DND-41 (cell line): ENCODE results near the gene RASSF10.

ENCODE experiments used
- EZH2 ChIP-seq: IDR thresholded peaks from 3 replicates; pipeline ENCODE4 v1.6.1; 2012; ENCODE audit warnings: borderline replicate concordance, low read depth, mild to moderate bottlenecking, moderate library complexity, low read length, inconsistent platforms; ENCODE audit not compliant: severe bottlenecking
- TF ChIP-seq, protein P1 (sequence below): IDR thresholded peaks from 2 replicates; pipeline ENCODE4 v1.5.1; 2012; ENCODE audit warnings: borderline replicate concordance, low read length, moderate library complexity, mild to moderate bottlenecking; ENCODE audit not compliant: poor library complexity, severe bottlenecking; ENCODE audit errors: extremely low read depth

DNA sequence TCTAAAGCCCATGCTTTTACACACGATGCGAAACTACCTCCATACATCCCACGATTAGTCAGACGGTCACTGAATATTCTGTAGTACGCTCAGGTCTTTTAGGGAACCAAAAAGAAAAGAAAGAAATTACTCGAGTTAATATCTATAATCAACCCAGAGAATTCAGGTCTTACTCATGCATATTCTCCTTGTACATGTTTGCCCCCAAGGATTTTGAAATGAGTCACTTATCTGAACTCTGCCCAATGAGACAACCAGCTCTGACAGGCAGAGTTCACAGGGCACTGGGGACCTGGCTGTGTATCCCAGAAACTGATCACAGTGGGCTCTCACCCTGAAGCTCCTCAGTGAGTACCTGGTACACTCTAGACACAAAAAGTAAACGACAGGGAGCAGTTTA, 29.2 kb downstream of the RASSF10 start:
- TF ChIP-seq, protein P1, sequence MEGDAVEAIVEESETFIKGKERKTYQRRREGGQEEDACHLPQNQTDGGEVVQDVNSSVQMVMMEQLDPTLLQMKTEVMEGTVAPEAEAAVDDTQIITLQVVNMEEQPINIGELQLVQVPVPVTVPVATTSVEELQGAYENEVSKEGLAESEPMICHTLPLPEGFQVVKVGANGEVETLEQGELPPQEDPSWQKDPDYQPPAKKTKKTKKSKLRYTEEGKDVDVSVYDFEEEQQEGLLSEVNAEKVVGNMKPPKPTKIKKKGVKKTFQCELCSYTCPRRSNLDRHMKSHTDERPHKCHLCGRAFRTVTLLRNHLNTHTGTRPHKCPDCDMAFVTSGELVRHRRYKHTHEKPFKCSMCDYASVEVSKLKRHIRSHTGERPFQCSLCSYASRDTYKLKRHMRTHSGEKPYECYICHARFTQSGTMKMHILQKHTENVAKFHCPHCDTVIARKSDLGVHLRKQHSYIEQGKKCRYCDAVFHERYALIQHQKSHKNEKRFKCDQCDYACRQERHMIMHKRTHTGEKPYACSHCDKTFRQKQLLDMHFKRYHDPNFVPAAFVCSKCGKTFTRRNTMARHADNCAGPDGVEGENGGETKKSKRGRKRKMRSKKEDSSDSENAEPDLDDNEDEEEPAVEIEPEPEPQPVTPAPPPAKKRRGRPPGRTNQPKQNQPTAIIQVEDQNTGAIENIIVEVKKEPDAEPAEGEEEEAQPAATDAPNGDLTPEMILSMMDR = no peak
- no peak for TF ChIP-seq EZH2
